SH-SY5Y (cell line): ENCODE measurements around the gene GADD45B.

Experiments
- GATA2 ChIP-seq: IDR thresholded peaks from 2 replicates; pipeline ENCODE4 v1.6.1; 2011; ENCODE audit warnings: mild to moderate bottlenecking, low read depth, low read length
- GATA3 ChIP-seq: IDR thresholded peaks from 2 replicates; pipeline ENCODE4 v1.6.1; 2011; ENCODE audit warnings: low read depth, mild to moderate bottlenecking, low read length, moderate library complexity

- no peak for TF ChIP-seq GATA2
- no peak for TF ChIP-seq GATA3
Observed at GRCh38 chr19:2444251-2445002, 31.5 kb upstream of the GADD45B start.
